Effector memory CD4-positive, alpha-beta T cell (primary cell): ENCODE results near the gene RAI14.

Experiments used
- DNase-seq, 3 donors: peaks; one replicate each; pipeline ENCODE4 v3.0.0-alpha.2; 2020
- H3K27ac ChIP-seq: 2 replicates; pipeline ENCODE4 v1.7.0; 2013; ENCODE audit warnings: mild to moderate bottlenecking, low read length, moderate library complexity; ENCODE audit not compliant: insufficient read depth, poor library complexity, severe bottlenecking
- H3K27me3 ChIP-seq: replicated peaks from 2 replicates; pipeline ENCODE4 v1.7.0; 2013; ENCODE audit warnings: mild to moderate bottlenecking, low read length; ENCODE audit not compliant: insufficient read depth, control insufficient read depth, poor library complexity, severe bottlenecking
- H3K36me3 ChIP-seq: 2 replicates; pipeline ENCODE4 v1.7.0; 2013; ENCODE audit warnings: mild to moderate bottlenecking, low read length, moderate library complexity; ENCODE audit not compliant: control insufficient read depth, insufficient read depth
- H3K4me1 ChIP-seq: 2 replicates; pipeline ENCODE4 v1.7.0; 2013; ENCODE audit warnings: low read length, mild to moderate bottlenecking; ENCODE audit not compliant: control insufficient read depth, insufficient read depth, poor library complexity, severe bottlenecking
- H3K4me3 ChIP-seq: 2 replicates; pipeline ENCODE4 v1.7.0; 2013; ENCODE audit warnings: low read length, low read depth, mild to moderate bottlenecking; ENCODE audit not compliant: insufficient read depth, poor library complexity, severe bottlenecking
- H3K9me3 ChIP-seq: 2 replicates; pipeline ENCODE4 v1.7.0; 2013; ENCODE audit warnings: mild to moderate bottlenecking, low read length, moderate library complexity; ENCODE audit not compliant: control insufficient read depth

Gene RAI14

GRCh38 chr5:34857161-34857560 is 201.0 kb downstream of the RAI14 start:
- Histone ChIP-seq H3K27me3 (no peaks in the 10 kb centered on the region), H3K36me3 (no peaks in the 10 kb centered on the region), H3K4me3 (no peak overlapping the region), H3K4me1 (no peaks in the 10 kb centered on the region), H3K27ac (no peak overlapping the region), H3K9me3 (no peaks in the 10 kb centered on the region)
- no peak for DNase-seq

GRCh38 chr5:34857894-34858293 is 201.8 kb downstream of the RAI14 start:
- H3K27ac ChIP-seq, result no peak overlapping the region
- DNase-seq, result no peak
- no peaks in the 10 kb centered on the region for H3K27me3 ChIP-seq
- H3K36me3 ChIP-seq, result no peaks in the 10 kb centered on the region
- no peaks in the 10 kb centered on the region for H3K9me3 ChIP-seq
- H3K4me3 ChIP-seq, result no peak overlapping the region
- no peaks in the 10 kb centered on the region for H3K4me1 ChIP-seq

GRCh38 chr5:34858790-34859189 is 202.7 kb downstream of the RAI14 start:
- H3K36me3 ChIP-seq, result no peaks in the 10 kb centered on the region
- H3K4me3 ChIP-seq, result no peak overlapping the region
- DNase-seq, result no peak
- H3K27me3 ChIP-seq, result no peaks in the 10 kb centered on the region
- H3K4me1 ChIP-seq, result no peaks in the 10 kb centered on the region
- no peak overlapping the region for H3K27ac ChIP-seq
- H3K9me3 ChIP-seq, result no peaks in the 10 kb centered on the region

GRCh38 chr5:34859253-34859652 is 203.1 kb downstream of the RAI14 start:
- Histone ChIP-seq H3K36me3 (no peaks in the 10 kb centered on the region), H3K4me1 (no peaks in the 10 kb centered on the region), H3K9me3 (no peaks in the 10 kb centered on the region), H3K27me3 (no peaks in the 10 kb centered on the region), H3K4me3 (no peak overlapping the region), H3K27ac (no peak overlapping the region)
- DNase-seq, result no peak

GRCh38 chr5:34863946-34864345 is 207.8 kb downstream of the RAI14 start:
- Histone ChIP-seq H3K4me3 (no peak overlapping the region), H3K9me3 (no peaks in the 10 kb centered on the region), H3K27ac (no peak overlapping the region), H3K36me3 (no peaks in the 10 kb centered on the region), H3K27me3 (no peaks in the 10 kb centered on the region), H3K4me1 (no peaks in the 10 kb centered on the region)
- no peak for DNase-seq

- no peaks in the 10 kb centered on the region for H3K27me3 ChIP-seq
- no peaks in the 10 kb centered on the region for H3K36me3 ChIP-seq
- H3K4me3 ChIP-seq, result no peak overlapping the region
- H3K4me1 ChIP-seq, result no peaks in the 10 kb centered on the region
- no peak for DNase-seq
- H3K27ac ChIP-seq, result no peak overlapping the region
- no peaks in the 10 kb centered on the region for H3K9me3 ChIP-seq
Observed at GRCh38 chr5:34865091-34865490, 209.0 kb downstream of the RAI14 start.

- no peaks in the 10 kb centered on the region for H3K9me3 ChIP-seq
- H3K27ac ChIP-seq, result no peak overlapping the region
- no peak for DNase-seq
Observed at GRCh38 chr5:34866989-34867471, 210.9 kb downstream of the RAI14 start.

GRCh38 chr5:34867660-34868059 is 211.5 kb downstream of the RAI14 start:
- Histone ChIP-seq H3K27me3 (no peaks in the 10 kb centered on the region), H3K4me1 (no peaks in the 10 kb centered on the region), H3K36me3 (no peaks in the 10 kb centered on the region), H3K4me3 (no peak overlapping the region), H3K9me3 (no peaks in the 10 kb centered on the region), H3K27ac (no peak overlapping the region)
- DNase-seq, result no peak

More at GRCh38 chr5:34866989-34867471, 210.9 kb downstream of the RAI14 start:
- Histone ChIP-seq H3K4me3 (no peak overlapping the region), H3K27me3 (no peaks in the 10 kb centered on the region), H3K36me3 (no peaks in the 10 kb centered on the region), H3K4me1 (no peaks in the 10 kb centered on the region)

GRCh38 chr5:34868791-34869190 is 212.7 kb downstream of the RAI14 start:
- no peak for DNase-seq
- no peaks in the 10 kb centered on the region for H3K36me3 ChIP-seq
- H3K27ac ChIP-seq, result no peak overlapping the region
- H3K9me3 ChIP-seq, result no peaks in the 10 kb centered on the region
- H3K4me3 ChIP-seq, result no peak overlapping the region
- no peaks in the 10 kb centered on the region for H3K27me3 ChIP-seq
- H3K4me1 ChIP-seq, result no peaks in the 10 kb centered on the region

- H3K27me3 ChIP-seq, result no peaks in the 10 kb centered on the region
- DNase-seq, result no peak
- H3K4me3 ChIP-seq, result no peak overlapping the region
- H3K36me3 ChIP-seq, result no peaks in the 10 kb centered on the region
- H3K27ac ChIP-seq, result no peak overlapping the region
- no peaks in the 10 kb centered on the region for H3K9me3 ChIP-seq
- H3K4me1 ChIP-seq, result no peaks in the 10 kb centered on the region
Observed at GRCh38 chr5:34869256-34869655, 213.1 kb downstream of the RAI14 start.

- H3K27me3 ChIP-seq, result no peaks in the 10 kb centered on the region
- no peaks in the 10 kb centered on the region for H3K9me3 ChIP-seq
- H3K36me3 ChIP-seq, result no peaks in the 10 kb centered on the region
- H3K4me3 ChIP-seq, result no peak overlapping the region
- no peak for DNase-seq
- H3K4me1 ChIP-seq, result no peaks in the 10 kb centered on the region
- H3K27ac ChIP-seq, result no peak overlapping the region
Observed at GRCh38 chr5:34870382-34870781, 214.3 kb downstream of the RAI14 start.
